SU-DHL-6 (cell line): ENCODE data around the gene DNMT3A.

ENCODE experiments used
- H2AFZ ChIP-seq: fragments of 200-600 bp; sonication (generic); 2 replicates; pipeline ENCODE4 v1.6.1; 2014; ENCODE audit warnings: low read depth, mild to moderate bottlenecking, moderate library complexity, mixed read lengths, antibody characterized with exemption, low read length; ENCODE audit not compliant: severe bottlenecking
- H3F3A ChIP-seq: fragments of 200-600 bp; shearing (Covaris generic); 2 replicates; pipeline ENCODE4 v1.6.0; 2016; ENCODE audit warnings: antibody characterized with exemption, mild to moderate bottlenecking; ENCODE audit not compliant: insufficient read depth
- H3K27ac ChIP-seq: fragments of 200-600 bp; sonication (generic); 2 replicates; pipeline ENCODE4 v1.5.1; 2016; ENCODE audit warnings: low read depth, mild to moderate bottlenecking, low read length, moderate library complexity, mixed read lengths
- H3K27me3 ChIP-seq: fragments of 200-600 bp; sonication (generic), shearing (Covaris generic); 2 replicates; pipeline ENCODE4 v1.6.0; 2014; ENCODE audit warnings: mild to moderate bottlenecking, low read length
- H3K36me3 ChIP-seq: fragments of 200-600 bp; sonication (generic); 2 replicates; pipeline ENCODE4 v1.6.1; 2014; ENCODE audit warnings: mild to moderate bottlenecking, low read length, mixed read lengths
- H3K4me2 ChIP-seq: fragments of 300-600, 200-600 bp; shearing (Covaris generic), sonication (generic); 2 replicates; pipeline ENCODE4 v1.6.0; 2014; ENCODE audit warnings: low read length, low read depth, mild to moderate bottlenecking; ENCODE audit not compliant: poor library complexity, severe bottlenecking
- H3K4me3 ChIP-seq: fragments of 200-600 bp; sonication (generic); 2 replicates; pipeline ENCODE4 v1.5.1; 2014; ENCODE audit warnings: antibody characterized with exemption, low read length, mild to moderate bottlenecking, mixed read lengths; ENCODE audit not compliant: insufficient read depth, poor library complexity, severe bottlenecking
- H3K79me2 ChIP-seq: fragments of 200-600 bp; sonication (generic); 2 replicates; pipeline ENCODE4 v1.6.1; 2014; ENCODE audit warnings: mild to moderate bottlenecking, low read length, moderate library complexity; ENCODE audit not compliant: insufficient read depth
- H3K9ac ChIP-seq: fragments of 200-600 bp; sonication (generic); 2 replicates; pipeline ENCODE4 v1.7.0; 2014; ENCODE audit warnings: mild to moderate bottlenecking, low read length
- H3K9me2 ChIP-seq: fragments of 200-600 bp; sonication (generic); replicated peaks from 2 replicates; pipeline ENCODE4 v1.6.1; 2014; ENCODE audit warnings: low read length; ENCODE audit not compliant: insufficient read depth
- H3K9me3 ChIP-seq: fragments of 200-600 bp; sonication (generic); 2 replicates; pipeline ENCODE4 v1.6.1; 2014; ENCODE audit warnings: low read length, mixed read lengths; ENCODE audit not compliant: insufficient read depth
- H4K20me1 ChIP-seq: fragments of 200-600 bp; sonication (generic); 2 replicates; pipeline ENCODE4 v1.6.1; 2014; ENCODE audit warnings: low read depth, mild to moderate bottlenecking, antibody characterized with exemption, low read length, moderate library complexity, mixed read lengths
- CTCF ChIP-seq: fragments of 200-600 bp; sonication (generic); IDR thresholded peaks from one replicate; pipeline ENCODE4 v1.5.1; 2017; ENCODE audit warnings: antibody characterized with exemption, mild to moderate bottlenecking, low read length, moderate library complexity; ENCODE audit not compliant: insufficient read depth, poor library complexity, severe bottlenecking
- EZH2phosphoT487 ChIP-seq: fragments of 200-600 bp; sonication (generic), shearing (Covaris generic); conservative IDR thresholded peaks from 2 replicates; pipeline ENCODE4 v1.6.1; 2018; ENCODE audit warnings: mild to moderate bottlenecking, antibody characterized with exemption, low read length, moderate library complexity, mixed read lengths

The DNMT3A gene

GRCh38 chr2:25201794-25202193 lies 139.9 kb downstream of the DNMT3A start:
- TF ChIP-seq CTCF = no peak
- no peak for TF ChIP-seq EZH2phosphoT487
- Histone ChIP-seq H3K9me3 (no peaks in the 10 kb centered on the region), H3K9ac (no peak overlapping the region), H2AFZ (no peak overlapping the region), H3K9me2 (no peaks in the 10 kb centered on the region), H3K27me3 (no peaks in the 10 kb centered on the region), H3K27ac (no peak overlapping the region), H3K4me2 (no peak overlapping the region), H3K4me3 (no peak overlapping the region), H3K79me2 (no peaks in the 10 kb centered on the region), H4K20me1 (no peaks in the 10 kb centered on the region), H3K36me3 (no peaks in the 10 kb centered on the region), H3F3A (no peaks in the 10 kb centered on the region)

- H2AFZ ChIP-seq = no peak overlapping the region
- H3K9me3 ChIP-seq = no peaks in the 10 kb centered on the region
- no peak overlapping the region for H3K4me2 ChIP-seq
- H3K79me2 ChIP-seq = no peaks in the 10 kb centered on the region
- H4K20me1 ChIP-seq = no peaks in the 10 kb centered on the region
- H3F3A ChIP-seq = no peaks in the 10 kb centered on the region
- H3K36me3 ChIP-seq = no peaks in the 10 kb centered on the region
- H3K27me3 ChIP-seq = no peaks in the 10 kb centered on the region
- no peak overlapping the region for H3K9ac ChIP-seq
- no peak overlapping the region for H3K27ac ChIP-seq
- no peak for TF ChIP-seq CTCF
- H3K9me2 ChIP-seq = no peaks in the 10 kb centered on the region
- H3K4me3 ChIP-seq = no peak overlapping the region
Observed at GRCh38 chr2:25201265-25201664, 140.5 kb downstream of the DNMT3A start.

- no peak for TF ChIP-seq CTCF
- TF ChIP-seq EZH2phosphoT487 = no peak
- Histone ChIP-seq H3K9ac (no peak overlapping the region), H3K4me3 (no peak overlapping the region), H2AFZ (no peak overlapping the region), H3K9me2 (no peaks in the 10 kb centered on the region), H3F3A (no peaks in the 10 kb centered on the region), H4K20me1 (no peaks in the 10 kb centered on the region), H3K27me3 (no peaks in the 10 kb centered on the region), H3K4me2 (no peak overlapping the region), H3K79me2 (no peaks in the 10 kb centered on the region), H3K27ac (no peak overlapping the region), H3K9me3 (no peaks in the 10 kb centered on the region), H3K36me3 (no peaks in the 10 kb centered on the region)
Observed at GRCh38 chr2:25198576-25198975, 143.1 kb downstream of the DNMT3A start.

- H3K27ac ChIP-seq = no peak overlapping the region
- H3K4me3 ChIP-seq = no peak overlapping the region
- no peaks in the 10 kb centered on the region for H3K27me3 ChIP-seq
- no peaks in the 10 kb centered on the region for H4K20me1 ChIP-seq
- H3K36me3 ChIP-seq = no peaks in the 10 kb centered on the region
- no peak overlapping the region for H2AFZ ChIP-seq
- H3K9ac ChIP-seq = no peak overlapping the region
- no peaks in the 10 kb centered on the region for H3K79me2 ChIP-seq
- no peak overlapping the region for H3K4me2 ChIP-seq
- H3F3A ChIP-seq = no peaks in the 10 kb centered on the region
- no peaks in the 10 kb centered on the region for H3K9me2 ChIP-seq
- no peaks in the 10 kb centered on the region for H3K9me3 ChIP-seq
- TF ChIP-seq EZH2phosphoT487 = no peak
- no peak for TF ChIP-seq CTCF
Observed at GRCh38 chr2:25198209-25198525, 143.6 kb downstream of the DNMT3A start.
